COLO668 (cell line): ENCODE data around the gene CANT1.
"Not testable (repeated sequence)": the region's sequence is repeated elsewhere in the genome, so short reads cannot be mapped to it uniquely, and the experiment has no call there.

Experiments
- DNase-seq: peaks from one replicate; lab custom pipeline; 2025; ENCODE audit not compliant: unreplicated experiment; lab: John Stamatoyannopoulos, UW

CANT1 gene

DNA sequence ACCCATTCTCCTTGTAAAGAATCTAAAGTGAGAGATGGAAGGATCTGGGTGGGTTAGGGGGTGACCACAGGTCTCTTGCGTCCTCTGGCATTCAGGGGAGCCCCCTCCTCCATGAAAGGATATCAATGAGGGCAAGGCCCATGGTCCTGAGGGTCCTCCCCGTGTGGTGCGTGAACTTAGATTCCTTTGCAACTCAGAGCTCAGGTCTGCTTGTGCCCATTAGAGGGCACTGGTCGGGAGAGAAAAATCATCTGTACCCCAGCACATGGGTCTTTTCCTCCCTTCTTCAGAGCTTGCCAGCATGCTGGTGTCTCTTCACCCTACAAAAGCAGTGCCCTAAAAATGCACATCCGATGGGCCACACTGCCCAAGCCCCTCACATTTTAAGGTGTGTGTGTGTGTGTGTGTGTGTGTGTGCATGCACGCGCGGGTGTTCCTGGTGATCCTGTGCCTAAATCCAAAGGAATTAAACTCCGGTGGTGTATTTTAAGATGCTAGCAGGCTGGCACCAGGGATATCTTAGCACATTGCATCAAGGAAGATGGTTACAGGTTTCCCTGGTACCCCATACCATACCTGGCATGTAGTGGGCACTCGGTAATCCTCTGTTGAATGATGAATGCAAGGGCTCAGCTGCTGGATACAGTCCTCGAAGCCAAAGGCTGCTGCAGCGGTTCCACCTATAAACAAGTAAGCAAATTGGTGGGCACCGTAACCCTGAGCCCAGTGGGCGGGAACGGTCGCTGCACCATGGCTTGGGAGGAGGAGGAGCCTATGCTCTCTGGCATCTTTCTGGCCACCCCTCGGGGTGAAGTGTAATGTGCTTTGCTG, 19.1 kb upstream of the CANT1 start:
- no peak for DNase-seq

DNA sequence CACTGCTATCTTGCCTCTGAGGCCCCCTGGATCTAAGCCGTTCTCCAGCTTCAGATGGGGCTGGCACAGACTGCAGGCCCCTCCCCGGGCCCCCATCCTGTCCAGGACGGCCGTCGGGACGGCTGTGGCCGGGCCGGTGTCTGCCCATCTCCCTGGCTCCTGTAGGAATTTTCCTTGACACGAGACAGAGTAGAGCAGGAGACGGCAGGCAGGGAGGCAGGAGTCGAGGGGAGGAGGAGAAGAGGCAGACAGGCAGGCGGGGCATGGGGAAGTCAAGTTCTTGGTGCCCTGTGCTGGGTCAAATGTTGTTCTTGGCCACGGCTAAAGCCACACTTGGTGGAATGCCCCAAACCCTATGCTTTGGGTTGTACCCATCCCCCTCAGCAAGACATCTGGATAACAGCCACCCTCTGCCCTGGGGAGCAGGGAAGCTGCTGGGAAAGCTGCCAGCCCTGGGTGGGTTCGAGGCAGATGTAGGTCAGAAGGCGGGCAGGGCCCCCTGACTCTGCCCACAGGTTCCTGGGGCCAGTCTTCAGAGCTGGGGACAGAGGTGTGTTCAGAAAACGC, 18.4 kb upstream of the CANT1 start:
- no peak for DNase-seq

DNA sequence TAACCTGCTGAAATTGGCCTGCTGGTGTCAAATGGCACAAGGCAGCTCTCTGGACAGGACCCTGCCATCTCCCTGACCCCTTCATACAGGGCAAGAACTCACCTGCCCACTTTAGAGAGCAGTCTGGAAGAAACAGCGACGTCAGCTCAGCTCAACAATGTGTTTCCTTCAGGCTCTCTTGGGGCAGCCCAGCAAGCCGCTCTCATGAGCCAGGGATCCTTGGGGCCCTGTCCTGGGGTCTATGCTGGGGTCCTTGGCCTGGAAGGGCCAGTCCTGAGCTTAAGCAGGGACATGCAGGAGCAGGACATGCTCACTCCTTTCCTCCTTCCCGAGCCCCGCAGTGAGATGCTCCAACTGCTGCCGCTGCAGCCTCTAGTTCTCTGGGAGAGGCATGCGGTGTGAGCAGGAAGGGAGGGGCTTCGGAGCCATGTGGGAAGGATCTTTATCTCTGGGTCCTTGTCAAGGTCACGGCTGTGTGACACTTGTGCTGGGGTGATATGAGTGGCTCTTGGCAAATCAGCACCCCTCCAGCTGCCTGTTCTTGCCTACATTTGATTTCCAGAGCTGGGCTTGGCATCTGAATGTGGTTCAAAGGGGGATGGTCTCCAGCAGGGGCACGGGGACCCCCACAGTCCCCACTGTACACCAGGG, 17.8 kb upstream of the CANT1 start:
- no peak for DNase-seq

DNA sequence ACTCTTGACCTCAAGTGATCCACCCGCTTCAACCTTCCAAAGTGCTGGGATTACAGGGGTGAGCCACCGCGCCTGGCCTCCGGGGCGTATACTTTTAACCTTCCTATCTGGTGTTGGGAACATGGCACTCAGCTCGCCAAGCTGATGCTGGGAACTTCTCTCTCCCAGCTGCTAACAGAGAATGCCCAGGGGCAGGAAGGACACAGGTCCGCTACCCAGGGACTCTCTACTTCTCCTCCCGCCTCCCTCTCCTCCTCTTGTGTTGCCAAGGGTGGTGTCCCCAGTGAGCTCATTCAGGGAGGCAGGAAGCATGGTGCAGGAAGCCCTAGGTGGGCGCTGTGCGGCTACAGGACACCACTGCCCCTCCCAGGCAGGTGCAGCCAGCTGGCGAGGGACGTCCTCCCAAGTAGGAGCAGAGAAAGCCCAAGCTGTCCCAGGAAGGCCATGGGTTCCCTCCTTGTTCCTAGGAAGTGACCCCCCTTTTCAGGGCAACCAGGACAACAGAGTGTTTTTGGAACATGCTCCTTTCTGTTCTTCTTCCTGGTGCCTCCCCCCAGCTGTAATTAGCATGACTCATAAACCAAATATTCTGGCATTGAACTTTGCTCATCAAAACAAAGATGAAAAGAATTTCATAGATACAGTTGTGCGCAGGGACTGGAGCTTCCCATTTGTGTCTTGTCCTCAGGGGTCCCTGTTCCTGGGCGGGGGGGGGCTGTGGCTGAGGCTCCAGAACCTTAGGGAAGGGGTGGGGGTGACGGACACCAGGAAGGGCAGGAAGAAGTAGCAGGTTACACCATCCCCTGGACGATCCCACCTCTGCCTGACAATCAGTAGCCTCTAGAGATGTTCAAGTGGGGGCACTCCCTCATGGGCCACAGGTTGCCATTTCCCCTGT, 17.1 kb upstream of the CANT1 start:
- DNase-seq: peak; percentile 63

DNA sequence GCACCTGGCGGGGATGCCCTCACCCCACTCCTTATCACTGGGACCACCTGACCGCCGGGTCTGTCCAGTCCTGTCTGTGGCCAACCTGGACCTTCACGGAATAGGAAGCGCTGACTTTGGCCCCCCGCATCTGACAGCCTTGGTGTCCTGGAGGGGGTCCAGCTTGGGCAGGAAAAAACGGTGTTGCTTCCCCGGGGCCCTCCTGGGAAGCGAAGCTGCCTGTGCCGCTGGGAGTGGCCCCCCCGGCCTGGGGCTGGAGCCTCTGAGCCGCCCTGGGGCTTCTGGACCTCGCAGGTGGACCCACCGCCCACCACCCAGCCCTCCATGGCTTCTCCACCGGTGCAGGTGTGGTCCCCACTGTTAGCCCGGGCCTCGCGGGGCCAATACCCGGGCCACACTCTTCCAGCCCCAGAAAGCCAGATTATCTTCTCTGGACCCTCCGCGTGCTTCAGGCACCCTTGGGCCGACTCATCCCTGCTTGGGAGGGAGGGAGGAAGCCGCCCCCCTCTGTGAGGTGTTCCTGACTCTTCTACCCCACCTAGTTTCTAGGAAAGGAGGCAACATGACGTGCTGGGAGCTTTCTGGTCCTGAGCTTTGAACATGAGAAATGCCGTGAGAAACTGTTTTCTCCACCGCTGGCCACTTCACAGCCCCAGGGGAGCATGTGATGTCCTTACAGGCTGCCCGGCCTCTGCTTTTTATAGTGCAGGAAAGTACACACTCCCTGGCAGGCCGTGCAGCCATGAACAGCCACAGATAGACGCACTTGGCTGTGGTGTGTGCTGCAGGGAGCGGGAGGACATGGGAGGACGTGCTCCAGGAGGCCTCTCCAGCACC, 15.6 kb upstream of the CANT1 start:
- DNase-seq: peak; percentile 30

DNA sequence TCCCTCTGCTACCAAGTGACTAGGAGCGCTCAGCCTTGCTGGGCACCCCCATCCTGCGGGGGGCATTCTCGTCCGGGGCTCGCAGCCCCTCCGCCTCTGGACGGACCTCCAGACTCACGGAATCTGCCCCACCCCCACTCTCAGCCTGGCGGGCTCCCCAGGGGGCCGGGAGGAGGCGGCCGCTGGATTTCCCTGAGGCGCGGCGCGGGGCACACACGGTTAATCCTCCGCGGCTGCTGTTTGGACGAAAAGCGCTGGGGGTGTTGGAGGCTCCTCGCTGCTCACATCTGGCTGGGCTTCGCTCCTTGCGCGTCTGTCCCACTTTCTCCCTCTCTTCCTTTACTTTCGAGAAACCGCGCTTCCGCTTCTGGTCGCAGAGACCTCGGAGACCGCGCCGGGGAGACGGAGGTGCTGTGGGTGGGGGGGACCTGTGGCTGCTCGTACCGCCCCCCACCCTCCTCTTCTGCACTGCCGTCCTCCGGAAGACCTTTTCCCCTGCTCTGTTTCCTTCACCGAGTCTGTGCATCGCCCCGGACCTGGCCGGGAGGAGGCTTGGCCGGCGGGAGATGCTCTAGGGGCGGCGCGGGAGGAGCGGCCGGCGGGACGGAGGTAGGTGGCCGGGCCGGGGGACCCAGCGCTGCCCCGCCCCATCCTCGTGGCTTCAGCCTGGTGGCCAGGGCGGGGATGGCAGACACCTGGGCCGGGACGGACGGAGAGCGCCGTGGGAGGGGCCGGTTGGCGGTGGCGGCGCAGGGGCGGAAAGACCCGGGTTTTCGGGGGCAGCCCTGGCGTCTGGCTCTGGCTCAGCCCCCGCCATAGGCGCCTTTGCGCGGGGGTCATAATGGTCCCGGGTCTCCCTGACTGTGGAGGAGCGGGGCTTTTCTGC, 14.6 kb upstream of the CANT1 start, which contains the start of gene C1QTNF1:
TSS of gene C1QTNF1 (plus strand) at position 284 of the 886 bp plus-strand sequence. CDS start 19,800 bp downstream, outside the sequence.
- DNase-seq: peak; percentile 68

DNA sequence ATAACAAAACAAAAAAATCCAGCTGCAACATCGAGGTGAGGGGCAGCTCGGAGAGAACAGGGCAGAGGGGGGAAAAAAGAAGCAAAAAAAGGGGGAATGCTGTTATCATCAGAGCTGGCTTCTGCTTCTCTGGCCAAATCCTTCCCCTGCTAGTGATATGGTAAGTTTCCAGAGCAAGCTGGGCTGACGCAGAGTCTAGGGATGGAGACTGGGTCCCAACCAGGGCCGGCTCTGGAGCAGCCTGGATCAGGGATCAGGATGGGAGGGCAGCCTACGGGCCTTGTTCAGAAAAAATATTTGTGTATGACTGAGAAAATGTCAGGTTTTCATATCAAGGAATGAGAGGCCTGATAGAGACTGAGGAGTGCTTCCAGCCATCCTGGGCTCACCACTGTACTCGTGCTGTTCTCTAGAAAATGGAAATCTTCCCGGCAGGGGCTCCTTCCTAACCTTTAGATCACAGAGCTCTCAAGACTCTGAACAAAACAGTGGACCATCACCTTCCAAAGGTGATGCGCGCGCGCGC, 13.7 kb upstream of the CANT1 start:
- no peak for DNase-seq

DNA sequence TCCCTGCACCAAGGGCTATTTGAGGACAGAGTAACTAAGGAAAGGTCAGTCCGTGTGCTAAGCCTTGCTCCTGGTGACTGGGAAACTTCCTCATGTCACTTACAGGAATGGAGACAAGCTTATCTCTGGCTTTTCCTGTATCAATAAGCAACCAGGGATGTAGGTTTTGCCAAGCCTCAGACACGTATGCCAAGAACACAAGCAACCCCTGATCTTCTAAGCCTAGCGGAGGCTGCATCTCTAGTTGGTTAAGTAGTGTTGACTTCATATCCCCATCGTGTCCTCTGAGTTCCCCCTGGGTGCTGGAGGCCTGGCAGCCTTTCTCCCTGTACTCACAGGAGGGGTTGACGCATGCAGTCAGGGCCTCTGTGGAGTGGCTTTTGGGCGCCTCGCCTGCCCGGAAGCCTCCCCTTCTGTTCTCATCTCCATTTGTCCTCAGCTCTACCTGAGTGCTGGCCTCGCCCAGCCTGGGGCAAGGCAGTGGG, 13.0 kb upstream of the CANT1 start:
- no peak for DNase-seq

DNA sequence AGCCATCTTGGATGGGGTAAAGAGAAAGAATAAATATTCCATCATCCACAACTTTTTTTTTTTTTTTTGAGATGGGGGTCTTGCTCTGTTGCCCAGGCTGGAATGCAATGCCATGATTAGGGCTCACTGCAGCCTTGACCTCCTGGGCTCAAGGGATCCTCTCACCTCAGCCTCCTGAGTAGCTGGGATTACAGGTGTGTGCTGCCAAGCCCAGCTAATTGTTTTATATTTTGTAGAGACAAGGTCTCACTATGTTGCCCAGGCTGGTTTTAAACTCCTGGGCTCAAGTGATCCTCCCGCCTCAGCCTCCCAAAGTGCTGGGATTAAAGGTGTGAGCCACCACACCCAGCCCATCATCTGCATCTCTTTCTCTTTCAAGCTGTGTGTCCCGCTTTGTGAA, 12.4 kb upstream of the CANT1 start:
- not testable (repeated sequence) for DNase-seq

DNA sequence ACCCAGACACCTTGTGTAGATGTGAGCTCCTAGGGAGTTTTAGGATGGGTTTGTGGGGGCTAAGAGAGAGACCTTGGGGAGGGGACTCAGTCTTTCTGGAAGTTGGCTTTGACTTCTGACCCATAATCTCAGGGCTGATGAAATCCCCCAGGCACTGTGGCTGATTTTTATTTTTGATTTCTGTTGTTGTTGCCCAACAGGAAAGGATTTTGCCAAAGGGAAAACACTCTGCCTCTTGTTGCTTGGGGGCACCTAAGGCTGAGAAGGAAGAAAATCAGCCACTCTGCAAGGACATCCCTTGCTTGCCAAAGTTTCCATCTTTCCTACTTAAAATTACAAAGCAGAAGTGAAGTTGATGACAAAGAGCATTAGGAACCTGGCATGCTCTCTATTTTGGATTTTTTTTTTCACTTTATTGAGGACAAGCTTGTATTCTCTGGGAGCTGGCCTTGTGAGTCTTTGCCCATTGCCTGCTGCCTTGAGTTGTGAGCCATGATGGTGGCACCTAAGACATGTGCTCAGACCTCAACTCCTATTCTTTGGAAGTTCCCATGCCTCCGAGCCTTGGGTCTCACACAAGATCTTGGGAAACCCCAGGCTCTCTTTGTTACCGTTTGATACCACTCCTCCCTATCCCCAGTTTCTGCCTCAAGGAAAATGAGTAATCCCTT, 11.2 kb upstream of the CANT1 start:
- no peak for DNase-seq

DNA sequence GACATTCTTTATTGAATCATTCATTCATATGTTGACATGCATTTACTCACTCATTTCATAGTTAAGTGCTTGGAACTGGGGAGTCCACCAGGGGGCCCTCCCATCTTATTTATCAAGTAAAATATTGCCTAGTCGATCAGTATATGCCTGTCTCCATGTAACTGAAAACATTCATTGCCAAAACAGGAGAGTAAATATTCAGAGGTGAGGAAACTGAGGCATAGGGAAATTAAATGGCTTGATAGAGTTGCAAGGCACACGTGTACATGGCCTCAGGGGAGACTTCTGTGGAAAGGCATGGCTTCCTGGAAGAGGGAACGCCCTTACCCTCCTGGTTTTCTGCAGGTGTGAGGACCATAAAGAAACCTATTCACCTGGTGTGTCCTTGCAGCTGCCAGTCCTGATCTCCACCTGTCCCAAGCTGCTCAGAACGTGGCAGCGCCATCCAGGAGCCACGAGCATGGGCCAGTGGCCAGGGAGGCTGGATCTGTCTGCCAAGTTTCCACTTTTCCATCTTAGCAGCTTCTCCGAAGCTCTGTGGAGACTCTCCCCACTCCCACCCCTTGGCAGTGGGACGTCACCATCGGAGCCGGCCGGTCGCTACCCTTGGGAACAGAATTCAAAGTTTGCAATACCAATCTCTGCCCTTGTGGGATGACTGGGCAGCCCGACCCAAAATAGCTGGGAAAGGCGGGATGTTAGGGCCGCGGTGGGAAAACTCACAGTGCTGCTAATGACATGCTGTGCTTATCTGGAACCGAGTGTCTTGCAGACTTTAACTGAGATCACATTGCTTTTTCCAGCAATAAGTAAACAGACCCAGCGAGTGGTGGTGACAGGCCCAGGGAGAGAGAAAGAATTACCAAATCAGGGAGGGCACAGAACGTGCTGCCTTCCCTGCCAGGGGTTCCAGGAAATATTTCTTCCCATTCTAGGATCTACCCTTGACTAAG, 10.3 kb upstream of the CANT1 start:
- peak; percentile 60 for DNase-seq

DNA sequence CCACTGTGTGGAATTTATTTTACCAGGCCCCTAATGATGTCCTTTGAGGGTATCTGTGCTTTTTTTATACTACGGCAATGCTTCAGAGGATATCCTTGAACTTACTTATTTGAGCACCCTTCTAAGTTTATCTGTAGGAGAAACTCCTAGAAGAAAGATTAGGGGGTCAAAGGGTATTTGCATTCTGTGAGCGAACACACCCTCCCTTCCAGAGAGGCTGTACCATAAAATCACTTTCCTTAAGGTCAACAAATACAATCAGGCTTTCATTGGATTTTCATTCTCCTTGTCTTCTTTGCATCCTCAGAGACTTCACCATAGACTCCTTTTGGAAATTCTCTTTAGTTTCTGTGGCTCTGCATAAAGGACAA, 9.7 kb upstream of the CANT1 start:
- no peak for DNase-seq

DNA sequence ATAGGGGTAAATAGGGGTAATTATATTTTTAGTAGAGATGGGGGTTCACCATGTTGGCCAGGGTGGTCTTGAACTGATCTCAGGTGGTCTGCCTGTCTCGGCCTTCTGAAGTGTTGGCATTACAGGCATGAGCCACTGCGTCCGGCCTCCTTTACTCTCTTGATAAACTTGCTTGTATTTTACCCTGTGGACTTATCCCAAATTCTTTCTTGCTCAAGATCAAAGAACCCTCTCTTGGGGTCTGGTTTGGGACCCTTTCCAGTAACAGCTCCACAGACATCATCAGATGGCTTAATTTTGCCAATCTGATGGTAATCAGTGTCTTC, 8.8 kb upstream of the CANT1 start:
- no peak for DNase-seq

DNA sequence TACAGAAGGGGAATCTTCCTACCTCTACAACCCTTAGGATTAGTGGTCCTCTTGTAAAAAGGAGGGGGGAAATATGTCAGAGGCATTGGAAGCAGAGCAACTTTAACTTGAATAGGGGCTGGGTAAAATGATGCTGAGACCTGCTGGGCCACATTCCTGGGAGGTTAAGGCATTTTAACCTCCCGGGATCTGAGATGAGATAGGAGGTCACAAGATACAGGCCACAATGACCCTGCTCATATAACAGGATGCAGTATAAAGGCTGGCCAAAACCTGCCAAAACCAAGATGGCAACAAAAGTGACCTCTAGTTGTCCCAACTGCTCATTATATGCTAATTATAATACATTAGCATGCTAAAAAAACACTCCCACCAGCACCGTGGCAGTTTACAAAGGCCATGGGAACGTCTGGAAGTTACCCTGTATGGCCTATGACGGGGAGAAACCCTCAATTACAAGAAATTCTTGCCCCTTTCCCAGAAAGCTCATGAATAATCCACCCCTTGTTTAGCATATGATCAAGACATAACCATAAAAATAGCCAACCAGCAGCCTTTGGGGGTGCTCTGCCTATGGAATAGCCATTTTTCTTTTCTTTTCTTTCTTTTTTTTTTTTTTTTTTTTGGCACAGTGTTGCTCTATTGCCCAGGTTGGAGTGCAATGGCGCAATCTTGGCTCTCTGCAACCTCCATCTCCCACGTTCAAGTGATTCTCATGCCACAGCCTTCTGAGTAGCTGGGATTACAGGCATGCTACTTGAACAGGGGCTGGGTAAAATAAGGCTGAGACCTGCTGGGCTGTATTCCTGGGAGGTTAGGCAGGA, 8.2 kb upstream of the CANT1 start:
- DNase-seq: no peak

DNA sequence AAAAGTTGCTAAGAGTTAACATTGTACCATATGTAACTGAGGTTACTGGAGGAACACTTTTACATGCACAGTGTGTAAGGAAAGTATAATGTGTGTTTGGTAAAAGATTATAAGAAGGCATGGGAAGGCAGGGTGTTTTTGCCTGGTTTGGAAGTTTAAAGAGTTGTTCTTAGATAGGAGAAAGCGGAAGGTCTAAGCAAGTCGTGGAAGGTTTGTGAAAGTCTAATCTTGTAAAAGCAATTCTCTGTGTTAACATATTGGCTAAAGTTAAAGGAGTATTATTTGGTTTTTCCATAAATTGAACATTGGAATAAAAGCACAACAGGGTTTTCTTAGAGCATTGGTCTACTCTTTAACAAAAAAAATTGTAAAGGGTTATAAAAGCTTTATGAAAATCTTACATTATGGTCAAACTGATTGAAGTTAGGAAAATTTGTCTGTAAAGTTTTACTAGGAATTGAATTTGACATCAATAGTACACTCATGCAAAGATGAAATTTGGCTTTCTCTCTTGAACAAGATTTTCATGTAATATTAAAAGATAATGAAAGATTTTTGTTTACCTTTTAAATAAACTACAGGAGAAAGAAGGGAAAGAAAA, 4.7 kb upstream of the CANT1 start:
- DNase-seq: no peak

DNA sequence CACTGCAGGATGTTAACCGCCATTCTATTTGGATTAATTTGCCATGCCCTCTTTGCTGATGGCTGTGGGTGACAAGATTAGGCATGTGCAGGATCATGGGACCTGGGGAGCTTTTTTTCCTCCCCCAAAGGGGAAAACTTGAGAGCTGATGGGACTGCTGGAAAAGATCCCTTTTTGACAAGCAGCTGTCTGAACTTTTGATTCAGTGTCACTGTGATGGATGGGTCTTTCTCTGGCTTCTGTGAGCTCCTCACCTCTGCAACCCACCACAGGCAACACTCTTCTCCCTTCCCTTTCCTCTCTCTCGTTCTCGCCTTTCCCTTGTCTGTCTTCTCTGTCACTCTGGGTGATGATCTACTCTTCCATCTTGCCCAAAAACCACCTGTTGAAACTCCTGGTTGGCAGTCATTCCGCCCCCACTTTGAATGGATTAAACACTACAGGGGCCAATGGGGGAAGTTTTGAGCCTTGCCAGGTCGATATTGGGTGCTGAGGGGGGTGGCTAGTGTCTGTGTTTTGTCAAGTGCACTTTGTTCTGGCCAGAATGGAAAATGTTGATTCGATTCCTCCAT, 3.1 kb upstream of the CANT1 start:
- no peak for DNase-seq
